ENCODE results near the gene MTMR12.
"Not testable (repeated sequence)": the region's sequence is repeated elsewhere in the genome, so short reads cannot be mapped to it uniquely, and the experiment has no call there.

Gene MTMR12

GRCh38 chr5:32297181-32298058 is 15.3 kb downstream of the MTMR12 start:
- H3K4me1 ChIP-seq (ENCODE audit: insufficient read depth, low read length), result peaks cover 14% of the 10 kb centered on the region
- H3K36me3 ChIP-seq (ENCODE audit: insufficient read depth, low read length), result no peaks in the 10 kb centered on the region
- H3K9me3 ChIP-seq (ENCODE audit: control insufficient read depth, insufficient read depth, low read length), result no peaks in the 10 kb centered on the region
- no peak overlapping the region for H3K9ac ChIP-seq (ENCODE audit: low read depth, low read length)

GRCh38 chr5:32295966-32296772 is 16.6 kb downstream of the MTMR12 start:
- H3K36me3 ChIP-seq (ENCODE audit: insufficient read depth, low read length); H3K9me3 ChIP-seq (ENCODE audit: control insufficient read depth, insufficient read depth, low read length); H3K9ac ChIP-seq (ENCODE audit: low read depth, low read length): not testable (repeated sequence)
- H3K4me1 ChIP-seq (ENCODE audit: insufficient read depth, low read length), result peaks cover 14% of the 10 kb centered on the region

GRCh38 chr5:32291591-32291990 is 21.1 kb downstream of the MTMR12 start:
- Histone ChIP-seq H3K4me1 (ENCODE audit: insufficient read depth, low read length) (no peaks in the 10 kb centered on the region), H3K9ac (ENCODE audit: low read depth, low read length) (no peak overlapping the region)

DNA sequence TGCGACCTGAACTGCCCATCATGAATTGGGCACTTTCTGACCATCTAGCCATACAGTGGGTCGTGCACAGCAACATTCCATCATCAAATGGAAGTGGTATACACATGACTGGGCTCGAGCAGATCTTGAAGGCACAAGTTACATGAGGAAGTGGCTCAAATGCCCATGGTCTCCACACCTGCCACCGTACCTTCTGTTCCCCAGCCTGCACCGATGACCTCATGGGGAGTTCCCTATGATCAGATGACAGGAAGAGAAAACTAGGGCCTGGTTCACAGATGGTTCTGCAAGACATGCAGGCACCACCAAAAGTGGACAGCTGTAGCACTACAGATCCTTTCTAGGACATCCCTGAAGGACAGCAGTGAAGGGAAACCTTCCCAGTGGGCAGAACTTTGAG is 21.8 kb downstream of the MTMR12 start:
- Histone ChIP-seq H3K4me1 (ENCODE audit: insufficient read depth, low read length) (no peaks in the 10 kb centered on the region), H3K9ac (ENCODE audit: low read depth, low read length) (no peak overlapping the region), H3K9me3 (ENCODE audit: control insufficient read depth, insufficient read depth, low read length) (no peaks in the 10 kb centered on the region), H3K36me3 (ENCODE audit: insufficient read depth, low read length) (no peaks in the 10 kb centered on the region)

More at GRCh38 chr5:32291591-32291990, 21.1 kb downstream of the MTMR12 start:
- Histone ChIP-seq H3K9me3 (ENCODE audit: control insufficient read depth, insufficient read depth, low read length) (no peaks in the 10 kb centered on the region), H3K36me3 (ENCODE audit: insufficient read depth, low read length) (no peaks in the 10 kb centered on the region)

DNA sequence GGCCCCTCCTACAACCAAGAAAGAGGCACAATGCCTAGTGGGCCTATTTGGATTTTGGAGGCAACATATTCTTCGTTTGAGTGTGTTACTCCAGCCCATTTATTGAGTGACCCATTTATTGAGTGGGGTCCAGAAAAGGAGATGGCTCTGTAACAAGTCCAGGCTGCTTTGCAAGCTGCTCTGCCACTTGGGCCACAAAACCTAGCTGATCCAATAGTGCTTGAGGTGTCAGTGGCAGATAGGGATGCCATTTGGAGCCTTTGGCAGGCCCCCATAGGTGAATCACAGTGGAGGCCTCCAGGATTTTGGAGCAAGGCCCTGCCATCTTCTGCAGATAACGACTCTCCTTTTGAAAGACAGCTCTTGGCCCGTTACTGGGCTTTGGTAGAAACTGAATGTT is 22.2 kb downstream of the MTMR12 start:
- not testable (repeated sequence) for H3K4me1 ChIP-seq (ENCODE audit: insufficient read depth, low read length); H3K36me3 ChIP-seq (ENCODE audit: insufficient read depth, low read length); H3K9ac ChIP-seq (ENCODE audit: low read depth, low read length); H3K9me3 ChIP-seq (ENCODE audit: control insufficient read depth, insufficient read depth, low read length)

DNA sequence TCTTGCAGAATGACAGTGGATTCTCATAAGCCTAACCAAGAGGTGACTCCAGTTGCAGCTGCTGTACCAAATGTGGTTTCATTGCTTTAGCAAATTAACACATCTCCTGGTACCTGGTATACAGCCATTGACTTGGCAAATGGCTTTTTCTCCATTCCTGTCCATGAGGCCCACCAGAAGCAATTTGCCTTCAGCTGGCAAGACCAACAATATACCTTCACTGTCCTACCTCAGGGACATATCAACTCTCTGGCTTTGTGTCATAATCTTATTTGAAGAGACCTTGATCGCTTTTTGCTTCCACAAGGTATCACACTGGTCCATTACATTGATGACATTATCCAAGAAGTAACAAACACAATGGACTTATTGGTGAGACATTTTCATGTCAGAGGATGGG is 22.8 kb downstream of the MTMR12 start:
- not testable (repeated sequence) for H3K36me3 ChIP-seq (ENCODE audit: insufficient read depth, low read length); H3K9me3 ChIP-seq (ENCODE audit: control insufficient read depth, insufficient read depth, low read length); H3K4me1 ChIP-seq (ENCODE audit: insufficient read depth, low read length); H3K9ac ChIP-seq (ENCODE audit: low read depth, low read length)

DNA sequence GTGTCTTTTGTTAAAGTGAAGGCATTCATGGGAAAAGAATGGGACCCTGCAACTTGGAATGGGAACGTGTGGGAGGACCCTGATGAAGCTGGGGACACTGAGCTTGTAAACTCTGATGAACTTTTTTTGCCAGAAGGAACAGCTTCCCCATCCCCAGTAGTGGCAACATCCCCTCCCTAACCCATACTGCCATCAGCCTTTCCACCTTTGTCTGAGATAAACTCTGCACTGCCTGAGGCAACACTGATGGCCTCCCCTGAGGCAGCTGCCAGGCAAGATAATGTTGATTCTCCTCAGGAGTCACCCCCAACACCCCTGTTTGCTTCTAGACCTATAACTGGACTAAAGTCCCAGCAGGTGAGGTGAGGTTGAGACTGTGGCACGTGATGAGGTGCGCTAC is 24.6 kb downstream of the MTMR12 start:
- H3K9ac ChIP-seq (ENCODE audit: low read depth, low read length); H3K36me3 ChIP-seq (ENCODE audit: insufficient read depth, low read length); H3K9me3 ChIP-seq (ENCODE audit: control insufficient read depth, insufficient read depth, low read length): not testable (repeated sequence)
- peaks cover 20% of the 10 kb centered on the region for H3K4me1 ChIP-seq (ENCODE audit: insufficient read depth, low read length)

- H3K9ac ChIP-seq (ENCODE audit: low read depth, low read length); H3K9me3 ChIP-seq (ENCODE audit: control insufficient read depth, insufficient read depth, low read length); H3K36me3 ChIP-seq (ENCODE audit: insufficient read depth, low read length): not testable (repeated sequence)
- H3K4me1 ChIP-seq (ENCODE audit: insufficient read depth, low read length), result peaks cover 24% of the 10 kb centered on the region
Measured at GRCh38 chr5:32287525-32287924, 25.2 kb downstream of the MTMR12 start.

- H3K9ac ChIP-seq (ENCODE audit: low read depth, low read length), result no peak overlapping the region
- peaks cover 24% of the 10 kb centered on the region for H3K4me1 ChIP-seq (ENCODE audit: insufficient read depth, low read length)
- H3K9me3 ChIP-seq (ENCODE audit: control insufficient read depth, insufficient read depth, low read length), result no peaks in the 10 kb centered on the region; the same call in 1 of the 2 replicates
- no peaks in the 10 kb centered on the region for H3K36me3 ChIP-seq (ENCODE audit: insufficient read depth, low read length)
Measured at GRCh38 chr5:32285510-32286138, 27.1 kb downstream of the MTMR12 start.

DNA sequence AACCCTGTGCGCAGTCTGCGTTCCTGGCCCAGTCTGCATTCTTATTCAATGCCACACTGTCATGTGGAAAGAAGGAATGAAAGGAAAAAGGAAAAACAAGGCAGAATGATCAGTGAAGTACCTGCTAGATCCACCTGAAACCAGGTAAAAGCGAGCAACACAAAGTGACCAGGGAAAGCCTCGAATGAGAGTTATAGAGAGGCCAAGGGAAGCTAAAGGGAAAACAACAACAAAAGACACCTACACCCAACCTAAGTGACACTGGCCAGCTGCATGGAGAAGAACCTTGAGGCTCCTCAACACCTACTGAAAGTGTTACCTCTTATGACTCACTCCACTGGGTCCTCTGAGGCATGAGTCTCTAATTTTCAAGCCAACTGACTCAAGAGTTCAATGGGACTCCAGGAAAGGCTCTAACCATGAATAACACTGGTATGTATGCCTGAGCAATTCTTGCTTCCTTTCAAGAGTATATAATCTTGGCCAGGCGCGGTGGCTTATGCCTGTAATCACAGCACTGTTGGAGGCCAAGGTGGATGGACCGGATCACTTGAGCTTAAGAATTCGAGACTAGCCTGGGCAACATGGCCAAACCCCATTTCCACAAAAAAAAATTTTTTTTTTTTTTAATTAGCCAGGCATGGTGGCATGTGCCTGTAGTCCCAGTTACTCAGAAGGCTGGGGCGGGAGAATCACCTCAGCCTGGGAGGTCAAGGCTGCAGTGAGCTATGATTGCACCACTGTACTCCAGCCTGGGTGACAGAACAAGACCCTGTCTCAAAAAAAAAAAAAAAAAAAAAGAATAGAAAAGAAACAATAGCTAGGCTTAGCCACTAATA is 29.0 kb downstream of the MTMR12 start:
- Histone ChIP-seq H3K9ac (ENCODE audit: low read depth, low read length) (no peak overlapping the region), H3K36me3 (ENCODE audit: insufficient read depth, low read length) (no peaks in the 10 kb centered on the region), H3K9me3 (ENCODE audit: control insufficient read depth, insufficient read depth, low read length) (no peaks in the 10 kb centered on the region; the same call in 1 of the 2 replicates), H3K4me1 (ENCODE audit: insufficient read depth, low read length) (peaks cover 24% of the 10 kb centered on the region)

- H3K9ac ChIP-seq (ENCODE audit: low read depth, low read length), result no peak overlapping the region
- peaks cover 29% of the 10 kb centered on the region for H3K4me1 ChIP-seq (ENCODE audit: insufficient read depth, low read length)
Measured at GRCh38 chr5:32283061-32283460, 29.7 kb downstream of the MTMR12 start.

DNA sequence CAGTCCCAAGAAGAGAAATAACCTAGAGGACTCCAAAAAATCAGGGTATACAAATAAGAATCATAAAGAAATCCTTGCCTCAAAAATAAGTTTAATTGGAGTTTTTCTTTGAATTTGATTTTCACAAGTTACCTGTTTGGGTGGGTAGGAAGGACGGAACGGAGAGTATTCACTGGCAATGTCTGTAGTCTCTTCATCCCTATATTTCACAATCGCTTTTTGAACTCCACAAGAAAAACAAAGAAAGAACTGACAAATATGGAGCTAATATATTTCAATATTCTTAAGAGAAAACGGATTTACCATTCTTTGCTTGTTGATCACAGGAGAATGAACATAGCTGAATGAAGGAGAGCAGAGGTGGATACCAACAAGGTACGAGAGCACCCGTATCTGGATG is 30.1 kb downstream of the MTMR12 start:
- Histone ChIP-seq H3K4me1 (ENCODE audit: insufficient read depth, low read length) (peaks cover 33% of the 10 kb centered on the region), H3K36me3 (ENCODE audit: insufficient read depth, low read length) (0 out of 2 replicates have a peak, but pooled peaks cover 2% of the 10 kb centered on the region), H3K9ac (ENCODE audit: low read depth, low read length) (no peak overlapping the region), H3K9me3 (ENCODE audit: control insufficient read depth, insufficient read depth, low read length) (no peaks in the 10 kb centered on the region; the same call in 1 of the 2 replicates)

More at GRCh38 chr5:32283061-32283460, 29.7 kb downstream of the MTMR12 start:
- Histone ChIP-seq H3K36me3 (ENCODE audit: insufficient read depth, low read length) (0 out of 2 replicates have a peak, but pooled peaks cover 2% of the 10 kb centered on the region), H3K9me3 (ENCODE audit: control insufficient read depth, insufficient read depth, low read length) (no peaks in the 10 kb centered on the region; the same call in 1 of the 2 replicates)

DNA sequence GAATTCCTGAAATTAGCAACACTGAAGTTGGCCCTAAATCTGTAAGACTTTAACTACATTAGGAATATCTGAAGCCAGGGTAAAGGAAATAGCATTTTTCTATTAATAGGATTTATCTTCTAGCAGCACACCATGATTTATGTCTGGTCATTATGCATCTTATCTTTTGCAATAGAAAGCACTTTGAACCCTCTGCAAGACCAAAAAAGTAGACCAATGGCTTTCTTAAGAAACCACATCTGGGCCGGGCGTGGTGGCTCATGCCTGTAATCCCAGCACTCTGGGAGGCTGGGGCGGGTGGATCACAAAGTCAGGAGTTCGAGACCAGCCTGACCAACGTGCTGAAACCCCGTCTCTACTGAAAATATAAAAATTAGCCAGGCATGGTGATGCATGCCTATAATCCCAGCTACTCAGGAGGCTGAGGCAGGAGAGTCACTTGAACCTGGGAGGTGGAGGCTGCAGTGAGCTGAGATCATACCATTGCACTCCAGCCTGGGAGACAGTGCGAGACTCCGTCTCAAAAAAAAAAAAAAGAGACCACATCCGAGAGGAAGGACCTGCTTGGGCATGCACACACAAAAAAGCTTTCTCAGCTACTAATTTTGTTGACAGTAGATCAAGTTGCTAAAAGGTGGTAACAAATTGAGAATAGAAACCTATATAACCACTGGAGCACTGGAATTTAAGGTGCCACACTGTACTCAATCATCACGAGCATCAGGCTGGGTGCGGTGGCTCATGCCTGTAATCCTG is 31.2 kb downstream of the MTMR12 start:
- not testable (repeated sequence) for H3K36me3 ChIP-seq (ENCODE audit: insufficient read depth, low read length); H3K9me3 ChIP-seq (ENCODE audit: control insufficient read depth, insufficient read depth, low read length); H3K9ac ChIP-seq (ENCODE audit: low read depth, low read length)
- H3K4me1 ChIP-seq (ENCODE audit: insufficient read depth, low read length), result peaks cover 33% of the 10 kb centered on the region

Data from ES-I3 (cell line).